ENCODE data around the gene RPA3. TPM values are rescaled to one million over a fixed set of nuclear protein-coding genes. Genes with fewer than 3 reads are reported as not detected.
A peak's percentile ranks its signal among the peaks of the same experiment; 100 is the strongest.

Gene RPA3
- total and polyA plus RNA-seq, 4 donors, result 22.6 to 40.9 (median 25.8) TPM

DNA sequence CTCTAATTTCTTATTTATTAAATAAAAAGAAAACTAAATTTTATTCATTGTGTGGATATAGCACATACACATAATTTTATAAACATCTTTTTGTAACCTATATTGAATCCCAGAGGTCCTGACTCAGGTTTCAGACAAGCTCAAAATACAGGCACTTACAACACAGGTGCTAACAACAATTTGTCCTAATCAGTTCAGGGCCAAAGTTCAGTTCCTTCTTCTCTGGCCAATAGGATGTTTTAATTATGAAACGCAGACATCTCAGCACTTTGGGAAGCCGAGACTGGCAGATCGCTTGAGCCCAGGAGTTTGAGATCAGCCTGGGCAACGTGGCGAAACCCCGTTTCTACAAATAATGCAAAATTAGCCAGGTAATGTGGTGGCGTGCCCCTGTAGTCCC lies 15.0 kb downstream of the RPA3 start:
- ATAC-seq (ENCODE audit: insufficient read depth, low FRiP score), result no peak
- Histone ChIP-seq H3K9ac (ENCODE audit: insufficient read depth in 1 of 2, low read length in 2 of 2) (no peak overlapping the region), H3K36me3 (ENCODE audit: control insufficient read depth in 4 of 4, insufficient read depth in 4 of 4, low read length in 4 of 4) (no peaks in the 10 kb centered on the region), H3K27ac (ENCODE audit: low read depth in 1 of 2, low read length in 1 of 2) (no peak overlapping the region), H3K9me3 (ENCODE audit: control insufficient read depth in 4 of 4, insufficient read depth in 3 of 4, low read length in 3 of 4) (no peaks in the 10 kb centered on the region), H3K4me3 (no peak overlapping the region), H3K4me1 (ENCODE audit: control insufficient read depth in 5 of 5, insufficient read depth in 5 of 5, low read length in 5 of 5) (peaks cover 4 to 36% (median 11%) of the 10 kb centered on the region in 5 donors), H3K27me3 (ENCODE audit: control insufficient read depth in 3 of 3, insufficient read depth in 3 of 3, low read length in 2 of 3) (no peaks in the 10 kb centered on the region)
- TF ChIP-seq, protein P1, sequence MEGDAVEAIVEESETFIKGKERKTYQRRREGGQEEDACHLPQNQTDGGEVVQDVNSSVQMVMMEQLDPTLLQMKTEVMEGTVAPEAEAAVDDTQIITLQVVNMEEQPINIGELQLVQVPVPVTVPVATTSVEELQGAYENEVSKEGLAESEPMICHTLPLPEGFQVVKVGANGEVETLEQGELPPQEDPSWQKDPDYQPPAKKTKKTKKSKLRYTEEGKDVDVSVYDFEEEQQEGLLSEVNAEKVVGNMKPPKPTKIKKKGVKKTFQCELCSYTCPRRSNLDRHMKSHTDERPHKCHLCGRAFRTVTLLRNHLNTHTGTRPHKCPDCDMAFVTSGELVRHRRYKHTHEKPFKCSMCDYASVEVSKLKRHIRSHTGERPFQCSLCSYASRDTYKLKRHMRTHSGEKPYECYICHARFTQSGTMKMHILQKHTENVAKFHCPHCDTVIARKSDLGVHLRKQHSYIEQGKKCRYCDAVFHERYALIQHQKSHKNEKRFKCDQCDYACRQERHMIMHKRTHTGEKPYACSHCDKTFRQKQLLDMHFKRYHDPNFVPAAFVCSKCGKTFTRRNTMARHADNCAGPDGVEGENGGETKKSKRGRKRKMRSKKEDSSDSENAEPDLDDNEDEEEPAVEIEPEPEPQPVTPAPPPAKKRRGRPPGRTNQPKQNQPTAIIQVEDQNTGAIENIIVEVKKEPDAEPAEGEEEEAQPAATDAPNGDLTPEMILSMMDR (IDR thresholded peaks at IDR 0.05; ENCODE audit: control extremely low read depth, extremely low read depth), result no peak
- 89 to 97% methylated on average over 7 of the region's 7 CpGs for WGBS, 2 donors
- no peak for DNase-seq

DNA sequence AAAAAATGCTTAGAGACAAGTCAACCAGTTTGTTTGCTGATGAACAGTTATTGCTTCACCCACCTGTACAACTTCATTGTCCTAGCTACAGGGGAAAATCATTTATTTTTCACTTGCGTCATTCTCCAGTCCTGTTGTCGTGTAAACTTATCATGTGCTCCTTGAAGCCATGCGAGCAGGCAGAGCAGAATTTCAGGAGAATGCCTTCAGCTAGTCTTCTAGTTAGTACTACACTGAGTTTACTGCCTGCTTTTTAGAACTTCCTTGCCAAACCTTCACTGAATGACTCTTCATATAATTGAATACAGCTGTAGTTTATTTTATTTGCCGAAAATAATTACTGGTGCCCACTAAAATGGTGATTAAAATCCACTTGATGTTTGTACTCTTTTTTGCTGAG lies 15.6 kb downstream of the RPA3 start:
- TF ChIP-seq, protein P1 (IDR thresholded peaks at IDR 0.05; ENCODE audit: control extremely low read depth, extremely low read depth), result no peak
- ATAC-seq (ENCODE audit: insufficient read depth, low FRiP score), result no peak
- Histone ChIP-seq H3K4me1 (ENCODE audit: control insufficient read depth in 5 of 5, insufficient read depth in 5 of 5, low read length in 5 of 5) (peaks cover 4 to 36% (median 11%) of the 10 kb centered on the region in 5 donors), H3K27me3 (ENCODE audit: control insufficient read depth in 3 of 3, insufficient read depth in 3 of 3, low read length in 2 of 3) (no peaks in the 10 kb centered on the region), H3K9me3 (ENCODE audit: control insufficient read depth in 4 of 4, insufficient read depth in 3 of 4, low read length in 3 of 4) (no peaks in the 10 kb centered on the region), H3K4me3 (no peak overlapping the region), H3K9ac (ENCODE audit: insufficient read depth in 1 of 2, low read length in 2 of 2) (no peak overlapping the region), H3K36me3 (ENCODE audit: control insufficient read depth in 4 of 4, insufficient read depth in 4 of 4, low read length in 4 of 4) (no peaks in the 10 kb centered on the region), H3K27ac (ENCODE audit: low read depth in 1 of 2, low read length in 1 of 2) (peak overlapping the region in 1 of 2 donors; percentile 9)
- WGBS, 2 donors, result 82 to 92% methylated on average over 4 of the region's 4 CpGs
- DNase-seq, result peak in 2 of 3 donors; percentile 46 to 48

DNA sequence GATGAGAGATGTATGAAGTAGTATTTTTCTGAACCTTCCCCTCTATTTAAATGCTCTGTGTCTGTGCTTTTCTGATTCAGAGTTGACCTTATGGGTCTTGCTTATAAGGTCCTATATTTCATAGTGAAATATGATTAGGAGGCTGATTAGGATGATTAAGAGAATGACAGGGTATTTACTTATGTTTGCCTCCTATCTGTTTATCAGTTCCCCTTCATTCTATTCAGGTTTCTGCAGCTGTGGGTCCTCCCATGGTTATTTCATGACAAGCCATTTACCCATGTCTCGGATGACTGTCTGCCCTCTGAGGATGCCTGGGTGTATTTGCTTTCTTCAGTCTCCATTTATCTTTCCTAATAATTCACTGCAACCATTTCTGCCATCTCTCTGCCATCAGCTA lies 16.9 kb downstream of the RPA3 start:
- no peak for DNase-seq
- Histone ChIP-seq H3K4me1 (ENCODE audit: control insufficient read depth in 5 of 5, insufficient read depth in 5 of 5, low read length in 5 of 5) (peaks cover 4 to 32% (median 11%) of the 10 kb centered on the region in 5 donors), H3K27ac (ENCODE audit: low read depth in 1 of 2, low read length in 1 of 2) (peak overlapping the region in 1 of 2 donors; percentile 33), H3K36me3 (ENCODE audit: control insufficient read depth in 4 of 4, insufficient read depth in 4 of 4, low read length in 4 of 4) (no peaks in the 10 kb centered on the region), H3K9me3 (ENCODE audit: control insufficient read depth in 4 of 4, insufficient read depth in 3 of 4, low read length in 3 of 4) (no peaks in the 10 kb centered on the region), H3K9ac (ENCODE audit: insufficient read depth in 1 of 2, low read length in 2 of 2) (no peak overlapping the region), H3K4me3 (no peak overlapping the region), H3K27me3 (ENCODE audit: control insufficient read depth in 3 of 3, insufficient read depth in 3 of 3, low read length in 2 of 3) (no peaks in the 10 kb centered on the region)
- WGBS, 2 donors, result 89 to 100% methylated on average over 1 of the region's 1 CpG
- TF ChIP-seq, protein P1 (IDR thresholded peaks at IDR 0.05; ENCODE audit: control extremely low read depth, extremely low read depth), result no peak
- ATAC-seq (ENCODE audit: insufficient read depth, low FRiP score), result no peak

DNA sequence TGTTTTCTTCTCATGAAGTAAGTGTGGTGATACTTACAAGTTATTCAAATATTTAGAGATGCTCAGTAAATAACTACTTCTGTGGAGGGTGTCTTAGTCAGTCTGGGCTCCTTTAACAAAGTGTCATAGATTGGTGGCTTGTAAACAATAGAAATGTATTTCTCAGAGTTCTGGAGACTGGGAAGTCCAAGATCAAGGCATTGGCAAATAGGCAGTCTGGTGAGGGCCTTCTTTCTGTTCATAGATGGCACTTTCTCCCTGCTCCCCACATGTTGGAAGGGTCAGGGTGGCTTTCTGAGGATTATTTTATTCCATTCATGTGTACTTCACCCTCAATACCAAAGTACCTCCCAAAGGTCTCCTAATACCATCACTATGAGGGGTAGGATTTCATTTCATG lies 18.4 kb downstream of the RPA3 start:
- no peak for DNase-seq
- Histone ChIP-seq H3K9ac (ENCODE audit: insufficient read depth in 1 of 2, low read length in 2 of 2) (no peak overlapping the region), H3K4me1 (ENCODE audit: control insufficient read depth in 5 of 5, insufficient read depth in 5 of 5, low read length in 5 of 5) (peaks cover 4 to 38% (median 6%) of the 10 kb centered on the region in 5 donors), H3K36me3 (ENCODE audit: control insufficient read depth in 4 of 4, insufficient read depth in 4 of 4, low read length in 4 of 4) (no peaks in the 10 kb centered on the region), H3K4me3 (no peak overlapping the region), H3K27me3 (ENCODE audit: control insufficient read depth in 3 of 3, insufficient read depth in 3 of 3, low read length in 2 of 3) (no peaks in the 10 kb centered on the region), H3K27ac (ENCODE audit: low read depth in 1 of 2, low read length in 1 of 2) (peak overlapping the region in 1 of 2 donors; percentile 61), H3K9me3 (ENCODE audit: control insufficient read depth in 4 of 4, insufficient read depth in 3 of 4, low read length in 3 of 4) (no peaks in the 10 kb centered on the region)
- TF ChIP-seq, protein P1 (IDR thresholded peaks at IDR 0.05; ENCODE audit: control extremely low read depth, extremely low read depth), result no peak
- ATAC-seq (ENCODE audit: insufficient read depth, low FRiP score), result no peak
